Left ventricle myocardium inferior (tissue), 1 donor: Measurements from ENCODE around the gene SLC44A5. TPM values are rescaled to one million over a fixed set of nuclear protein-coding genes. Genes with fewer than 3 reads are reported as not detected.

Experiments used
- DNase-seq: peaks from one replicate; pipeline ENCODE4 v3.0.0-alpha.2; 2020
- H3K27ac ChIP-seq: fragments of 200-600 bp; replicated peaks from 2 replicates; pipeline ENCODE4 v1.8.0; 2021
- H3K27me3 ChIP-seq: fragments of 200-600 bp; 2 replicates; pipeline ENCODE4 v1.8.0; 2021; ENCODE audit warnings: low read depth
- H3K36me3 ChIP-seq: fragments of 200-600 bp; 2 replicates; pipeline ENCODE4 v1.8.0; 2021
- H3K4me1 ChIP-seq: fragments of 200-600 bp; 2 replicates; pipeline ENCODE4 v1.8.0; 2021
- H3K4me3 ChIP-seq: fragments of 200-600 bp; 2 replicates; pipeline ENCODE4 v1.8.0; 2021; ENCODE audit warnings: mild to moderate bottlenecking, moderate library complexity
- H3K9me3 ChIP-seq: fragments of 200-600 bp; replicated peaks from 2 replicates; pipeline ENCODE4 v1.8.0; 2021
- CTCF ChIP-seq: fragments of 200-600 bp; IDR thresholded peaks from 2 replicates; pipeline ENCODE4 v1.8.0; 2021; ENCODE audit warnings: antibody characterized with exemption, mild to moderate bottlenecking, borderline replicate concordance
- intact Hi-C: fragments of 100-400 bp; cut with micrococcal nuclease; formaldehyde crosslinking; loops from one replicate; pipeline ENCODE4 v1.11.0; 2022
- total RNA-seq: library from RNA; stranded (reverse); fragmentation: NEBNext Ultra II Directional; extraction: Animal tissue kit (Norgen Biotek cat#: 25700); gene quantifications from one replicate; pipeline ENCODE4 v1.2.1, GENCODE V29; 2021
- donor health status: DM: no; HTN: yes; CAD: no; lungs with severe emphysema.

The SLC44A5 gene
- total RNA-seq, 1 donor from 2014 or later = 0.58 TPM

DNA sequence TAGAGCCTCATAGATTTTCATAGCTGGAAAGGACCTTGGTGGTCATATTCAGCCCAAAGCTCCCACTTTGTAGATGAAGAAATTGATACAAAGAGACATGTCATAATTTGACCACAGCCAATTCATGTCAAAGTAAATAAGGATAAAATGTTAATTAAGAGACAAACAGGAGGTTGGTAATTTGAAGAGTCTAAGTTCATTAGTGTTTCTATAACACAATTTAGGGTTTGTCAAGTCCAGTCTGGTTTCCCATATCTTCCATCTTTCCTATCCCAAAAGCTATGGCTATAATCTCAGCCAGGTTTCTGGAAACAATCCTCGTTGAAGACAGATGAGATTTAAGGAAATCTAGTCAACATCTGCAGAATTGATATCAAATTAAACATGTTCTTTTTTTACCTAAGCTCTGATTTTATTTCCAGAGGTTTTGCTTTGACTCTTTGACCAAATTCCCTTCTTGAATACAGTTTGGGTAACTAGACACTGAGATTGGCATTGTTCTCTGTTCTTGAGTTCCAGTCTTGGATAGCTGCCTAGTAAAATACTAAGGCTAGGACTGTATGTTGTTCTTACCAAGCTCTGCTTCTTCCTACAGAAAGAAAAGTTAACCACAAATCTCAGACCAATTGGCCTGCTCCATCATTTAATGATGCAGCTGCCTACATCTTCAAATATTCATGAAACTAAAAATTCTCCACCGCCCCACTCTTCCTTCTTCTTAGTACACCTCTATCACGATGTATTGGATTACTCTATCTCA, 62.0 kb downstream of the SLC44A5 start:
- H3K9me3 ChIP-seq = no peaks in the 10 kb centered on the region
- no peak overlapping the region for H3K4me3 ChIP-seq
- no peak for TF ChIP-seq CTCF
- no peaks in the 10 kb centered on the region for H3K27me3 ChIP-seq
- intact Hi-C loops = no loop called here
- DNase-seq = no peak
- no peak overlapping the region for H3K27ac ChIP-seq
- no peaks in the 10 kb centered on the region for H3K36me3 ChIP-seq
- H3K4me1 ChIP-seq = no peaks in the 10 kb centered on the region

- no peak for TF ChIP-seq CTCF
- no peak for DNase-seq
- H3K27me3 ChIP-seq = no peaks in the 10 kb centered on the region
- no peak overlapping the region for H3K4me3 ChIP-seq
- intact Hi-C loops = no loop called here
- H3K4me1 ChIP-seq = no peaks in the 10 kb centered on the region
- no peaks in the 10 kb centered on the region for H3K9me3 ChIP-seq
- no peak overlapping the region for H3K27ac ChIP-seq
- no peaks in the 10 kb centered on the region for H3K36me3 ChIP-seq
These were observed 67.2 kb downstream of the SLC44A5 start for GRCh38 chr1:75543705-75544104.

GRCh38 chr1:75542818-75543570, 67.9 kb downstream of the SLC44A5 start:
- H3K27ac ChIP-seq = no peak overlapping the region
- no peak for DNase-seq
- no peak for TF ChIP-seq CTCF
- H3K27me3 ChIP-seq = no peaks in the 10 kb centered on the region
- intact Hi-C loops = no loop called here
- no peaks in the 10 kb centered on the region for H3K36me3 ChIP-seq
- H3K9me3 ChIP-seq = no peaks in the 10 kb centered on the region
- no peaks in the 10 kb centered on the region for H3K4me1 ChIP-seq
- no peak overlapping the region for H3K4me3 ChIP-seq

DNA sequence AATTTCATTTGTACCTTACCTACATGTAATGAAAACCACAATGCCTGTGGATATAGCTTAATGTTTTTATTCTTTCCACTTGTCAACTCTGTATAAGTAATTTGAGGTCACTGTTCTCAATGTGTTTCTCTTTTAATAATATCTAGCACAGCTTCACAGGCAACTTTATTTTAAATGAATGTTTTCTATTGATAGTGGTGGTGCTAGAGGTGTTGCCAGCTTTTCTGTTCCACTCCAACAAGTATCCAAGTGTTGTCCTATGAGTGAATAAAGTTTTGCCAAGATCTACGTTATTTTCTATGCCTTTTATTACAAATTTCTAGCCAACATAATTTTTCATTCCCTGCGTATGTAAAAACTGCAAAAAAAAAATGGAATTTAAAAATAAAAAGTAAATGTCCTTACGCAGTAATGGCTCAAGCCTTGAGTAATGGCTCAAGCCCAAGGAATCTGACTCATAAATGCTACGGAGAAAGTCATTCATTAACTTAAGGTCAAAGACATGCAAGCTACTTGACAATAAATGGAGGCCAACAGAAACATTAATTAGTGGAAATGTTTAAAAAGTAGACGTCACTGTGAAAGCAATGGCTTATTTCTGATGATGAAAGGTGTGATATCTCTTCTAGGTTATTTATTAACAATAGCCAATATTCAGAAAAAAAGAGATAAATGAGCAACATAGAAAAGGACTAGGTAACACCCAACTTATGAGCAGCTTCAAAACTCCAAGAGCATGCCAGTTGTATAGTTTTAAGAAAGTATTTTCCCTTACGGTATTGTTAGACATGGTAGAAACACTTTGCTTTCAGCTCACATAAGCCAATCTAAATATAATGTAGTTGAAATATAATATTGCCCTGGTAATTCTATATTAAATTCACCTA, 71.4 kb downstream of the SLC44A5 start:
- DNase-seq = no peak
- intact Hi-C loops = no loop called here
- Histone ChIP-seq H3K9me3 (no peaks in the 10 kb centered on the region), H3K4me3 (no peak overlapping the region), H3K27me3 (no peaks in the 10 kb centered on the region), H3K36me3 (no peaks in the 10 kb centered on the region), H3K27ac (no peak overlapping the region), H3K4me1 (no peaks in the 10 kb centered on the region)
- no peak for TF ChIP-seq CTCF

DNA sequence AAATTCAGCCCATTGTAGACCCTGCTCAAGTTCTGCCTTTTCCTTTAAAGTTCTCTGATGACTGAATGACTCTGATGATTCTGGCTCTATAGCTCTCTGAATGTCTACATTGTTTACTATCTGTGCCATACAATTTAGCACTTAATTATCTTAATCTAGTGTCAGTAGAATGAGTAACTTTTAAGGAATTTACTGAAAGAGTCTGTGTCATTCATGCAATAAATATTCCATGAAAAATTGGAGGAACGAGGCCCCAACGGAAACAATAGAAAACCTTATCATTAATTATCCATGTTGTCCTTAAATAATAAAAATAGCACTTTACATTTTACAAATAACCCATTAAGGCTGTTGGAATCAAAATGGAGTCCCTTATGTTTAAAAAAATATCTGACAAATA, 77.8 kb downstream of the SLC44A5 start:
- H3K4me3 ChIP-seq = no peak overlapping the region
- H3K9me3 ChIP-seq = no peaks in the 10 kb centered on the region
- intact Hi-C loops = no loop called here
- H3K27me3 ChIP-seq = no peaks in the 10 kb centered on the region
- no peaks in the 10 kb centered on the region for H3K36me3 ChIP-seq
- no peak overlapping the region for H3K27ac ChIP-seq
- no peak for DNase-seq
- H3K4me1 ChIP-seq = no peaks in the 10 kb centered on the region
- no peak for TF ChIP-seq CTCF
